GM12875 (cell line): ENCODE data around the gene SNX15.

Source experiments
- H3K4me3 ChIP-seq: one replicate; pipeline ENCODE4 v1.5.1; 2011; ENCODE audit warnings: low read depth, low read length, control low read depth
- CTCF ChIP-seq: IDR thresholded peaks from 2 replicates; pipeline ENCODE4 v1.5.1; 2011; ENCODE audit warnings: low read depth, mild to moderate bottlenecking, control low read depth, inconsistent platforms, low read length, moderate library complexity, borderline replicate concordance; ENCODE audit not compliant: insufficient read depth

Gene SNX15

GRCh38 chr11:65064847-65065240 lies 37.6 kb downstream of the SNX15 start:
- no peak for TF ChIP-seq CTCF
- H3K4me3 ChIP-seq = no peak overlapping the region

DNA sequence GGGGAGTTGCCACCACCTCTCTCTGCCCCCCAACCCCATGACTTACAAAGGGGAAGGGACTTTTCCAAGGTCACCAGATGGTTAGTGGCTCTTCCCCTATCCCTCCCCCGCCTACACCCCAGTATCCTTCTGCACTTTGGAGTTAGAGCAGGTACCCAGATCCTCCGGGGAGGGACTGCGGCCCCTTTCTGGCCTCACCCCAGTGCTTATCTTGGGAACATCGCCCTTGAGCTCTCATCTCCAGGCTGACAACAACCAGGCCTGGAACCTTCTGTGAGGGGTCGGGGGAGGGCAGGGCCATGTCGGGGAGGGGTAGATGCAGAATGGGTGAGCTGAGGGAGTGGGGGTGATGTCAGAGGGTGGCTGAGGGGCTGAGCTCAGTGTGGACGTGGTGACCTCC lies 38.6 kb downstream of the SNX15 start:
- no peak overlapping the region for H3K4me3 ChIP-seq
- TF ChIP-seq CTCF = no peak

GRCh38 chr11:65066315-65066714 lies 39.1 kb downstream of the SNX15 start:
- TF ChIP-seq CTCF = no peak
- H3K4me3 ChIP-seq = no peak overlapping the region

- no peak for TF ChIP-seq CTCF
- H3K4me3 ChIP-seq = no peak overlapping the region
These were observed 39.6 kb downstream of the SNX15 start for GRCh38 chr11:65066805-65067291.

- no peak overlapping the region for H3K4me3 ChIP-seq
- TF ChIP-seq CTCF = no peak
These were observed 40.2 kb downstream of the SNX15 start for GRCh38 chr11:65067446-65067845.

DNA sequence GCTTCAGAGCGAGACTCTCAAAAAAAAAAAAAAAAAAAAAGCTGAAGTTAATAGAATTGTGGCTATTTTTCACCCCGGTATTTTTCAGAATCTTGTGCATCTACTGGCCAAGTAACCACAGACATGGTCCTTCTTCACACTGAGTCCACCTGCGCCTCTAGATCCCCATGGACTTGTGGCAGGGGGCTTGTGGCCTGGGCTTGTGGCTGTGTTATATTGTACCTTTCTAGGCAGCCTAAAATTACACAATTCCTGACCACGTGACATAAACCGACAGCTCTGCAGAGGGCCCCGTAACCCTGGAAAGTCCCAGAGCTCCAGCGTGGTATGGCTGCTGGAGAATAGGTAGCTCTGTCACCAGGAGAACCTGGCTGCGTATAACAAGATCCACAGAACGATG lies 42.0 kb downstream of the SNX15 start:
- no peak for TF ChIP-seq CTCF
- no peak overlapping the region for H3K4me3 ChIP-seq

DNA sequence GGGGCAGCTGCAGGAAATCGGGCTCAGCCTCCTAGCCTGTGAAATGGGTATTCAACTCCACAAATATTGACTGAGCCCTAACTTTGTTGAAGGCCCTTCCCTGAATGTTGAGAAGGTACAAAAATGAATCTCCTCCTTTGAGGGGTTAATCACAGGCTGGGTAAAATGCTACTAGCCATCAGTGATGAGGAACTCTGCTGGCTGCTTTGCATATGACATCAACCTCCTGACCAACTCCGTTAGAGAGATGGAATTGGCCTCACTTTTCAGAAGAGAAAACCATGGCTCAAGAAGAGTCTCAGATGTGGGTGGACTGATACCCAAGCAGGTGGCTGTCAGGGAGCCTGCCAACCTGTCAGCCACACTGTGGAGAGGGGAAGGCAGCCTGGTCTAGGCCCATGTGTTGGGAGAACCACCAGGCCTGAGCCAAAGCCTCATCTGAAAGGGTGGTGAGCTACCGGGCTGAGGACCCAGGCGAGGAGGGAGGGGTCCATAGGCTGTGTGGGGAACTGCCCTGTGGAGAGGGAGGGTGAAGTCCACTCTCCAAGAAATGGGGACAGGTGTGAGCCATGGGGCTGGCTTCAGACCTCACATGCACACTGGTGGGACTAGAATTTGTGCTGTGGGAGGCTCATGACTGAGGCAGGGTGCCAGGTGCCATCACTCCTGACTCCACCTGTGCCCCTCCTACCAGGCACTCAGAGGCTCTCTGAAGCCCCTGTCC lies 44.8 kb downstream of the SNX15 start:
- TF ChIP-seq CTCF = no peak
- no peak overlapping the region for H3K4me3 ChIP-seq
